Mucosa of descending colon (tissue), 3 donors: ENCODE measurements around the gene DOCK9. TPM values are rescaled to one million over a fixed set of nuclear protein-coding genes. Genes with fewer than 3 reads are reported as not detected.

ENCODE experiments used
- ATAC-seq: fragments of 200-7000 bp; cut with Tn5 transposase; one replicate; pipeline ENCODE4 v1.9.1; 2020; ENCODE audit warnings: mild to moderate bottlenecking, moderate library complexity
- DNase-seq, 3 donors: peaks; one replicate each; pipeline ENCODE4 v3.0.0-alpha.2; 2020
- H3K36me3 ChIP-seq: fragments of 200-600 bp; one replicate; pipeline ENCODE4 v1.8.0; 2021; ENCODE audit warnings: low read depth, mild to moderate bottlenecking
- H3K4me1 ChIP-seq: fragments of 200-600 bp; one replicate; pipeline ENCODE4 v1.8.0; 2021; ENCODE audit warnings: low read depth, mild to moderate bottlenecking
- H3K4me3 ChIP-seq: fragments of 200-600 bp; one replicate; pipeline ENCODE4 v1.8.0; 2021; ENCODE audit warnings: mild to moderate bottlenecking
- H3K9me3 ChIP-seq: fragments of 200-600 bp; one replicate; pipeline ENCODE4 v1.8.0; 2021; ENCODE audit warnings: mild to moderate bottlenecking
- intact Hi-C, 2 donors: fragments of 100-400 bp; cut with DNase I in 1 of 2; cut with micrococcal nuclease in 1 of 2; formaldehyde crosslinking; loops; one replicate each; pipeline versions ENCODE4 v1.11.0 to v1.11.1; 2022; cut with DNase I, micrococcal nuclease
- total RNA-seq, 3 donors: library from RNA; stranded (reverse); fragmentation: NEBNext Ultra II Directional in 2 of 3; extraction: Animal tissue kit (Norgen Biotek cat#: 25700) in 2 of 3; gene quantifications; one replicate each; pipeline versions ENCODE4 v1.2.1 to v1.2.4, GENCODE V29; 2021 to 2023
- TF ChIP-seq, protein P1 (sequence below): fragments of 200-600 bp; IDR thresholded peaks from one replicate; pipeline ENCODE4 v1.8.0; 2022; ENCODE audit warnings: antibody characterized with exemption, mild to moderate bottlenecking
- donor health status: DM: no; HTN: no; CAD: no; lungs with moderate emphysema.
- donor health status: DM: no; HTN: no; CAD: no.
- donor health status: DM: no; HTN: yes; CAD: no.

DOCK9 gene
- total RNA-seq, 3 donors from 2014 or later: 52.0 to 136 (median 54.4) TPM

DNA sequence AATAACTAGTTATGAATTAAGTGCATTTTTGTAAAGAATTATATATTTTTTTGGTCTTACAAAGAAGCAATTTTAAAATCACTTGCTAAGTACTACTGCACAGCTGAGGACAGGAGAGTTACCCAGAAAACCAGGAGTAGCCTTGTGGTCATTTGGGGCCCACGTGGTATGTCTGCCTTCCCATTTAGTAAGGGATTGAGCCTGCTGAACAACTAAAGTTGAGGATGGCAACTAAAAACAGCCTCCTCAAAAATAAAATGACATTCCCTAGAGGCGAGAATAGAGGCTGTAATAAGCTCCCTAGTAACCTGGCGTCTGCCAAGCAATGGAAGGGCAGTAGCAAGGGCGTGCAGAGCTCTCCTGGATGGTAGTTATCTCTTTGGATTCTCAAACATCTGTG lies 36.3 kb downstream of the DOCK9 start:
- ATAC-seq (no peak), DNase-seq (no peak)
- H3K4me3 ChIP-seq: no peak overlapping the region
- no peaks in the 10 kb centered on the region for H3K9me3 ChIP-seq
- intact Hi-C loops: no loop called here
- TF ChIP-seq, protein P1, sequence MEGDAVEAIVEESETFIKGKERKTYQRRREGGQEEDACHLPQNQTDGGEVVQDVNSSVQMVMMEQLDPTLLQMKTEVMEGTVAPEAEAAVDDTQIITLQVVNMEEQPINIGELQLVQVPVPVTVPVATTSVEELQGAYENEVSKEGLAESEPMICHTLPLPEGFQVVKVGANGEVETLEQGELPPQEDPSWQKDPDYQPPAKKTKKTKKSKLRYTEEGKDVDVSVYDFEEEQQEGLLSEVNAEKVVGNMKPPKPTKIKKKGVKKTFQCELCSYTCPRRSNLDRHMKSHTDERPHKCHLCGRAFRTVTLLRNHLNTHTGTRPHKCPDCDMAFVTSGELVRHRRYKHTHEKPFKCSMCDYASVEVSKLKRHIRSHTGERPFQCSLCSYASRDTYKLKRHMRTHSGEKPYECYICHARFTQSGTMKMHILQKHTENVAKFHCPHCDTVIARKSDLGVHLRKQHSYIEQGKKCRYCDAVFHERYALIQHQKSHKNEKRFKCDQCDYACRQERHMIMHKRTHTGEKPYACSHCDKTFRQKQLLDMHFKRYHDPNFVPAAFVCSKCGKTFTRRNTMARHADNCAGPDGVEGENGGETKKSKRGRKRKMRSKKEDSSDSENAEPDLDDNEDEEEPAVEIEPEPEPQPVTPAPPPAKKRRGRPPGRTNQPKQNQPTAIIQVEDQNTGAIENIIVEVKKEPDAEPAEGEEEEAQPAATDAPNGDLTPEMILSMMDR: no peak
- H3K4me1 ChIP-seq: no peaks in the 10 kb centered on the region
- H3K36me3 ChIP-seq: no peaks in the 10 kb centered on the region

- ATAC-seq: no peak
- Histone ChIP-seq H3K36me3 (no peaks in the 10 kb centered on the region), H3K9me3 (no peaks in the 10 kb centered on the region), H3K4me3 (no peak overlapping the region), H3K4me1 (no peaks in the 10 kb centered on the region)
- no peak for DNase-seq
- intact Hi-C loops: no loop called here
- TF ChIP-seq, protein P1: no peak
Measured at GRCh38 chr13:98941126-98941525, 36.7 kb downstream of the DOCK9 start.

DNA sequence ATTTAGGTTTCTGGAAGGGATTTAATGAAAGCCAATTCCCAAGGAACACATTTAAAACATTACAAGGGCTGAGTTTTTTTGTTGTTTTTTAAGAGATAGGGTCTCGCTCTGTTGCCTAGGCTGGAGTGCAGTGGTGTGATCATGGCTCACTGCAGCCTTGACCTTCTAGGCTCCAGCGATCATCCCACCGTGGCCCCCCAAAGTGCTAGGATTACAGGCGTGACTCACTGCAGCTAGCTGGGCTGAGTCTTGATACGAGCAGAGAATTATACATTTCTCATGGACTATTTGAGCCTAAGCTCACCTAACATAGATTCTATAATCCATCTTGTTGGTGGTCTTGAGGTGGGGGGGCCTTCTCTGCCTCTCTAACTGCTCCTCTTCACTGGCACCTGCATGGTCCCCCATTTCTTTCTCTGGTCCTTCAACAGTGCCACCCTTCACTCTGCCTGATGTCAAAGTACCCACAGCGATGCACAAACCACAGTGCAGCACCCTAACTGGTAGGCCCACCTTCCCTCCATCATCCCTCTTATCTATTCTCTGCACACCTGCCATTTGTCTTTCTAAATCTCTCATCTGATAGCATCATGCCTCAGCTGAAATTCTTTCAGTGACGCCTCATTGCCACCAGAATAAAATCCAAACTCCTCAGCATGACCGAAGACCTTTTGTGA lies 37.4 kb downstream of the DOCK9 start:
- no peak overlapping the region for H3K4me3 ChIP-seq
- intact Hi-C loops: no loop called here
- no peak for DNase-seq
- no peaks in the 10 kb centered on the region for H3K4me1 ChIP-seq
- H3K36me3 ChIP-seq: no peaks in the 10 kb centered on the region
- no peaks in the 10 kb centered on the region for H3K9me3 ChIP-seq
- TF ChIP-seq, protein P1: no peak
- ATAC-seq: no peak

- Histone ChIP-seq H3K4me1 (no peaks in the 10 kb centered on the region), H3K36me3 (no peaks in the 10 kb centered on the region), H3K9me3 (peaks cover 5% of the 10 kb centered on the region), H3K4me3 (no peak overlapping the region)
- TF ChIP-seq, protein P1: no peak
- DNase-seq (no peak), ATAC-seq (no peak)
- intact Hi-C loops: no loop called here
Measured at GRCh38 chr13:98939660-98940191, 38.1 kb downstream of the DOCK9 start.

DNA sequence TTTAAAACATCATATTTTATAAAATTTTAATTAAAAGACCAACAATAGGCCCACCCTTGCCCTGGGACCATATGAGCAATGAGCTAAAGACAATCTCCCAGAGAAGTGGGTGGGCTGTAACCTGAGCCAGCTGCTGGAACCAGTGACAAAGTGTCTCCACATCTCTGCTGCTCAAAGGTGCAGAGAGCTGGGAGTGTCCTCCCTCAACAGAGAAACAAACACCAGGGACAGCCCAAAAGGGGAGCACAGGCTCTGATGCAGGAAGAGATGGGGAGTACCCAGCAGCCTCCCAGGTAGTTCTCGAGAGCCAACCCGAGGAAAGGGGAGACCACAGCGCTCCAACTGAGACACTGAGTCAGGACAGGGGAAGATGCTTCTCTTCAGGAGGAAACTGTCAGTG lies 39.1 kb downstream of the DOCK9 start:
- H3K9me3 ChIP-seq: peaks cover 9% of the 10 kb centered on the region
- TF ChIP-seq, protein P1: no peak
- intact Hi-C loops: no loop called here
- no peak for DNase-seq
- no peak overlapping the region for H3K4me3 ChIP-seq
- ATAC-seq: no peak
- no peaks in the 10 kb centered on the region for H3K4me1 ChIP-seq
- H3K36me3 ChIP-seq: no peaks in the 10 kb centered on the region
